HG02938 (cell line): ENCODE data around the gene TOMT.

Experiments
- ATAC-seq: cut with Tn5 transposase; IDR thresholded peaks from one replicate; pipeline ENCODE4 v1.9.1; 2021; ENCODE audit warnings: mild to moderate bottlenecking, moderate library complexity; ENCODE audit not compliant: unreplicated experiment

Gene TOMT

GRCh38 chr11:72085621-72086351 lies 19.9 kb upstream of the TOMT start:
- ATAC-seq = no peak

- ATAC-seq = no peak
These were observed 17.5 kb upstream of the TOMT start for GRCh38 chr11:72088076-72088808.

- ATAC-seq = no peak
These were observed 14.4 kb upstream of the TOMT start for GRCh38 chr11:72091292-72091691.

GRCh38 chr11:72098741-72099140 lies 7.0 kb upstream of the TOMT start:
- no peak for ATAC-seq

GRCh38 chr11:72100009-72100408 lies 5.7 kb upstream of the TOMT start:
- no peak for ATAC-seq

GRCh38 chr11:72100462-72100861 lies 5.3 kb upstream of the TOMT start:
- no peak for ATAC-seq

- no peak for ATAC-seq
These were observed 3.6 kb upstream of the TOMT start for GRCh38 chr11:72102162-72102561.

- ATAC-seq = no peak
These were observed 3.1 kb upstream of the TOMT start for GRCh38 chr11:72102631-72102945.

- peak; percentile 82 for ATAC-seq
These were observed 2.6 kb upstream of the TOMT start, which contains the start of gene LAMTOR1 for GRCh38 chr11:72102946-72103753. LAMTOR1 (minus strand) TSS chr11:72103297; CDS start chr11:72103224, 73 bp downstream.

- no peak for ATAC-seq
These were observed 2.0 kb upstream of the TOMT start for GRCh38 chr11:72103754-72104167.

- peak; percentile 1 for ATAC-seq
These were observed 5.8 kb downstream of the TOMT start for GRCh38 chr11:72111300-72112142.

- ATAC-seq = peak; percentile 93
These were observed 6.6 kb downstream of the TOMT start, which contains the start of gene ANAPC15 for GRCh38 chr11:72112143-72112977. ANAPC15 (minus strand) TSS chr11:72112695; CDS start chr11:72111276, 1,419 bp downstream.

GRCh38 chr11:72112978-72113808 lies 7.5 kb downstream of the TOMT start:
- no peak for ATAC-seq

GRCh38 chr11:72114570-72114969 lies 8.8 kb downstream of the TOMT start:
- no peak for ATAC-seq

- ATAC-seq = no peak
These were observed 10.5 kb downstream of the TOMT start for GRCh38 chr11:72116019-72116755.

- no peak for ATAC-seq
These were observed 13.5 kb downstream of the TOMT start for GRCh38 chr11:72119198-72119597.

GRCh38 chr11:72120930-72121329 lies 15.2 kb downstream of the TOMT start:
- ATAC-seq = no peak

- no peak for ATAC-seq
These were observed 16.9 kb downstream of the TOMT start for GRCh38 chr11:72122607-72123006.
